ENCODE data around the gene SIK2.

- TF ChIP-seq CTCF (IDR thresholded peaks at IDR 0.05): no peak
- TF ChIP-seq POLR2A (IDR thresholded peaks at IDR 0.05): no peak
These were observed 118.7 kb downstream of the SIK2 start for GRCh38 chr11:111720801-111721494.

All from thyroid gland (tissue), 4 donors.